ENCODE data around the gene NPAS1. TPM values are rescaled to one million over a fixed set of nuclear protein-coding genes. Genes with fewer than 3 reads are reported as not detected.

NPAS1 gene
- total and polyA plus RNA-seq, 4 donors: 0.31 to 1.2 (median 0.70) TPM

- no peak for ATAC-seq (ENCODE audit: insufficient read depth, low FRiP score)
- Histone ChIP-seq H3K4me1 (ENCODE audit: control insufficient read depth in 5 of 5, insufficient read depth in 5 of 5, low read length in 5 of 5) (peaks cover 0 to 17% (median 2%) of the 10 kb centered on the region in 5 donors), H3K27me3 (ENCODE audit: control insufficient read depth in 3 of 3, insufficient read depth in 3 of 3, low read length in 2 of 3) (no peaks in the 10 kb centered on the region), H3K9ac (ENCODE audit: insufficient read depth in 1 of 2, low read length in 2 of 2) (no peak overlapping the region), H3K27ac (ENCODE audit: low read depth in 1 of 2, low read length in 1 of 2) (no peak overlapping the region), H3K9me3 (ENCODE audit: control insufficient read depth in 4 of 4, insufficient read depth in 3 of 4, low read length in 3 of 4) (peaks cover 0 to 4% (median 0%) of the 10 kb centered on the region in 4 donors), H3K4me3 (no peak overlapping the region), H3K36me3 (ENCODE audit: control insufficient read depth in 4 of 4, insufficient read depth in 4 of 4, low read length in 4 of 4) (peaks cover 8 to 29% (median 16%) of the 10 kb centered on the region in 4 donors)
- no peak for DNase-seq
- 72 to 74% methylated on average over 26 of the region's 26 CpGs for WGBS, 2 donors
- TF ChIP-seq CTCF (IDR thresholded peaks at IDR 0.05; ENCODE audit: control extremely low read depth, extremely low read depth): no peak
These were observed 16.6 kb upstream of the NPAS1 start for GRCh38 chr19:47002853-47003610.

GRCh38 chr19:47003611-47004465 is 15.8 kb upstream of the NPAS1 start:
- Histone ChIP-seq H3K9ac (ENCODE audit: insufficient read depth in 1 of 2, low read length in 2 of 2) (no peak overlapping the region), H3K9me3 (ENCODE audit: control insufficient read depth in 4 of 4, insufficient read depth in 3 of 4, low read length in 3 of 4) (peaks cover 0 to 4% (median 0%) of the 10 kb centered on the region in 4 donors), H3K4me3 (no peak overlapping the region), H3K36me3 (ENCODE audit: control insufficient read depth in 4 of 4, insufficient read depth in 4 of 4, low read length in 4 of 4) (peaks cover 5 to 26% (median 16%) of the 10 kb centered on the region in 4 donors), H3K27me3 (ENCODE audit: control insufficient read depth in 3 of 3, insufficient read depth in 3 of 3, low read length in 2 of 3) (no peaks in the 10 kb centered on the region), H3K4me1 (ENCODE audit: control insufficient read depth in 5 of 5, insufficient read depth in 5 of 5, low read length in 5 of 5) (peaks cover 0 to 17% (median 2%) of the 10 kb centered on the region in 5 donors), H3K27ac (ENCODE audit: low read depth in 1 of 2, low read length in 1 of 2) (no peak overlapping the region)
- TF ChIP-seq CTCF (IDR thresholded peaks at IDR 0.05; ENCODE audit: control extremely low read depth, extremely low read depth): no peak
- peak in 1 of 3 donors; percentile 48 for DNase-seq
- no peak for ATAC-seq (ENCODE audit: insufficient read depth, low FRiP score)
- WGBS, 2 donors: 19 to 22% methylated on average over 50 to 51 of the region's 51 CpGs

- Histone ChIP-seq H3K27me3 (ENCODE audit: control insufficient read depth in 3 of 3, insufficient read depth in 3 of 3, low read length in 2 of 3) (no peaks in the 10 kb centered on the region), H3K4me3 (no peak overlapping the region), H3K27ac (ENCODE audit: low read depth in 1 of 2, low read length in 1 of 2) (no peak overlapping the region), H3K36me3 (ENCODE audit: control insufficient read depth in 4 of 4, insufficient read depth in 4 of 4, low read length in 4 of 4) (peaks cover 3 to 16% (median 10%) of the 10 kb centered on the region in 4 donors), H3K9me3 (ENCODE audit: control insufficient read depth in 4 of 4, insufficient read depth in 3 of 4, low read length in 3 of 4) (peaks cover 0 to 4% (median 0%) of the 10 kb centered on the region in 4 donors), H3K4me1 (ENCODE audit: control insufficient read depth in 5 of 5, insufficient read depth in 5 of 5, low read length in 5 of 5) (peaks cover 0 to 17% (median 2%) of the 10 kb centered on the region in 5 donors), H3K9ac (ENCODE audit: insufficient read depth in 1 of 2, low read length in 2 of 2) (peak overlapping the region in 1 of 2 donors; percentile 13)
- WGBS, 2 donors: 74 to 83% methylated on average over 14 to 15 of the region's 15 CpGs
- TF ChIP-seq CTCF (IDR thresholded peaks at IDR 0.05; ENCODE audit: control extremely low read depth, extremely low read depth): no peak
- ATAC-seq (ENCODE audit: insufficient read depth, low FRiP score): no peak
- DNase-seq: no peak
These were observed 14.4 kb upstream of the NPAS1 start for GRCh38 chr19:47005164-47005641.

Measured in lung (tissue), 12 donors.